HG03469 (cell line): ENCODE data around the gene TCEA2.

Experiments used
- ATAC-seq: cut with Tn5 transposase; IDR thresholded peaks from one replicate; pipeline ENCODE4 v1.9.1; 2021; ENCODE audit warnings: mild to moderate bottlenecking, moderate library complexity, moderate number of reproducible peaks; ENCODE audit not compliant: unreplicated experiment

Gene TCEA2

DNA sequence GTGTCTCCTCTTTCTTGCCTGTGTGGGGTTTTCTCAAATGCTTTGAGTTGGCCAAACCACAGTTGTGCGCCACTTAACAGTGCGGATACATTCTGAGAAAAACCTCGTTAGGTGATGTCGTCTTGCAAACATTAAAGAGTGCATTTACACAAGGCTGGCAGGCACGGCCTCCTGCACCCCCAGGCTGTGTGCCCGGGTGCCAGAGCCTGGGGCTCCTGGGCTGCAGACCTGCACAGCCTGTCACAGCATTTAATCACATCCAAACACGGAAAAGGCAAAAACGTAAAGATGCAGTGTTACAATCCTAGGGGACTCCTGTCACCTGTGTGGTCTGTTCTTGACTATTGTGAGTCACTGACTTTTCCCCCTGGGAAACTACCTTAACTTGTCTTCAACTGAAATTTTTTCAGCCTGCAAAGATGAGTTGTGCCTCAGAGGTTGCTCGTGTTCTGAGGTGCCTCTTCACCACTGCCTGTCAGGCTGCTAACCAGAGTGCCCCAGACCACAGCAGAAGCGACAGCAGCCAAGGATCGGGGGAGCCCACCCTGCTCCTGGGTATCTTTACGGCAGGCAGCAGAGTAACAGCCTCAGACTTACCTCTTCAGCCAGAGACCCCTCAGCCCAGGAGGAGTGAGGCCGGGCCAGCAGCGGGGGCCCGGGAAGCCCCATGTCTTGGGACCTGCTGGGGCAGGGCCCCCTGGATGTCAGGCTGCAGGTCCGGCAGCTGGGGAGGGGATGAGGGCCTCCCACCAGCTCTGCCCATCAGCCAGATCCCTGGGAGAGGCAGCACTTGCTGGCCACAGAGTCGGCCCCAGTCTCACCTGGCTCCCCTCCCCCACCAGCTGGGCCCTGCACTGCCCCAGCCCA, 27.7 kb upstream of the TCEA2 start:
- ATAC-seq, result no peak

DNA sequence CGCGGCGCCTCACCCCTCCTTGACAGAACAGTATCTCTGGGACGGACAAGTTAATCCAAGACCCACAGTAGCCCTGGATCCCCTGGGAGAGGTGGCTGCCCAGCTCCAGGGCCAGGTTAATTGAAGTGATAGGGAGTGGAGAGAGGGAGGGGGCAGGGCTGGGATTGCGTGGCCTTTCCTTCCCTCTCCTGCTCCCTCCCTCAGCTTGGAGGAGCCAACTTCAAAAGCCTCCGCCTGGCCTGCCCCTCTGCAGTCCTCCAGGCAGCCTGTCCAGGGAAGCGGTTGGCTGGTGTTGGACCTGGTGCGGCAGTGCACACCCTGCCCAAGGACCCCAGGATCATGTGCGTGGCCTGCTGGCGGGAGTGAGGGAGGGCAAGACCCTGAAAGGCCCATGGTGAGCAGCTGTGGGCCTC, 27.1 kb upstream of the TCEA2 start, which contains the start of gene C20orf204:
TSS of gene C20orf204 (plus strand) at position 250 of the 413 bp plus-strand sequence. CDS start at position 392, 142 bp downstream.
- ATAC-seq, result no peak

DNA sequence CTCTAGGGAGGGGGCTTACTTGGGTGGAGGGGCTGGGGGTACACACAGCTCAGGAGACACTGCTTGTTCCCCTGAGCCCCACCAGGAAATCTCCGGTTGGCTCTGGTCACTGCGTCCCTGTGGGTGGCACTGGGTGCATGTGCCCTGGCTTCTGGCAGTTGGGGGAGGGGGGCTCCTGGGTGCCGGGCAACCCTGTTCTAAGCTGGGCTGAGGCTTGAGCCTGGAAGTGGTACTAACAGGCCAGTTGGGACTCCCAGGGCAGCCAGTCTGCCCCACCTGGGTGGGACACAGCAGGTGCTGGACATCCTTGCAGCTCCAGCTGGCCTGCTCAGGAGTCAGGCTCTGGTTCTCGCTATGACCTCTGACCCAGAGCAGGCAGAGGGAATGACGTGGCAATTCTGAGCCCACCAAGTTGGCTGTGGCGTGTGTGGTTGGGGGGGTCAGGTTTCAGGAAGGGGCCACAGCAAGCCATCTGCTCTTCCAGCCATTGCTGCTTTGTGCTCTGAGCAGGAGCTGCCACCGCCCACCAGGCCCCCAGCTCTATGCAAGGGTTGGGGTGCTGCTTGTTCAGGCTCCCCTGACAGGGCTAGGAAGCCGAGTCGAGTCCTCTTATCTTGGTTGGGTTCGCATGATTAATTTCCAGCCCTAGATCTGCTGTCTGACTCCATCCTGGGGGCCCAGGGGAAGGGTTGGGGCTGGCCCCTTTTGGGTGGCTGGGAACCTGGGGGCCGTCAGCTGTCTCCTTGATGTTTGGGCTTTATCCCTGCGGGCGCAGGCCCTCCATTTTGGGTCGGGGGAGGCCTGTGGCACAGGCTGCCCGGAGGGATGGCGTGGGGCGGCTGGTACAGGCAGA, 26.4 kb upstream of the TCEA2 start:
- ATAC-seq, result no peak

DNA sequence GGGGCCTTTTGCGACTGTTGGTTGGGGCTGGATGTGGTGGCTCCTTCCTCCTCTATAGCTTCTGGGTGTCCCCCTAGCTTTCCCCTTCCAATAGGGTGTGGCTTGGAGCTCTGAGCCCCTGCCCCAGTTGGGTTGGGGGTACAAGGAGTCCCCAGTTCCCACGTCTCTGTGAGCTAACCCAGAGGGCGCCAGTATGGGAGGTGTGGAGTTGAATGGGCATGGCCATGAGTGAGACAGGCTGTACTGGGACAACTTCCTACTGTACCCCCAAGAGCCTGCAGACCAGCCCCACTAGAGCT, 25.9 kb upstream of the TCEA2 start:
- no peak for ATAC-seq

DNA sequence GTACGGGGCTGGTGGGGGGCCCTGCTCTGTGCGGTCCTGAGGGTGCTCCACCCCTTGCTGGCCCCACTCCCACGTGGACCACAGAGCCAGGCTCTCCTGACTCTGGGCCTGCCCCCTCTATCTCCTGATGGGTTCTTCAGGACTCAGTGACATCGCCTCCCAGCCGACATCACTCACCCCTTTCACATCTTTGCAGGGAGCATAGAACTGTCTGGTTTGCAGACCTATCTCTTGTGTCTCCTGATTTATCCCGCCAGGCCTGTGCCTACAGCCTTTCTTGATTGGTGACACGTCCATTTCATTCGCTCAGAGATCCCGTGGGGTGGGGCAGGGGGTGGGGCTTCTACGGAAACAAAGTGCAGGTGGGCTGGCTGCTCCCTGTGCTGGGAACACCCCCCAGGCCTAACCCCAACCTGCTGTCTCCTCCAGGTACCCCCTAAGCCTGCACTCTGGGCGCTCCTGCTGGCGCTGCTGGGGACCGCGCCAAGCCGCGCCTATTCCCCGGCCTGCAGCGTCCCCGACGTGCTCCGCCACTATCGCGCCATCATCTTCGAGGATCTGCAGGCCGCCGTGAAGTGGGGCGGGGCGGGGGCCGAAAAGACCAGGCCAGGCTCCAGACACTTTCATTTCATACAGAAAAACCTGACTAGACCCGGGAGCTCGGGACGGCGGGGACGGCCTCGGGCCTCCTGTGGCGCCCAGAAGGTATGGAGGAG, 25.3 kb upstream of the TCEA2 start:
- ATAC-seq, result no peak

DNA sequence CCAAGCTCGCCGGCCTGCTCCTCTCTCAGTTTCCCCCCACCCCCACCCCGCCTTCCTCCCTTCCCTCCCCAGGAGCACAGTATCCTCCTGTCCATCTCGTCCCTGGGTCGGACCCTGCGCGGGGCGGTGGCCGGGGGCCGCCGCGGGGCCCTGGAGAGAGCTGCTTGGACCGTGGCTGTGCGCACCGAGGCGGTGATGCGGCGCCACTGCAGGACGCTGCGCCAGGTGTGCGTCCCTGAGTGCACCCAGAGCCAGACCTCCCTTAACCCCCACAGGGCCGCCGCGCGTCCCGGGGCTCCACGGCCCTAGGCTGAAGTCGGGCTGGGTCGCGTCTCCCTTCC, 24.8 kb upstream of the TCEA2 start:
- ATAC-seq, result no peak

DNA sequence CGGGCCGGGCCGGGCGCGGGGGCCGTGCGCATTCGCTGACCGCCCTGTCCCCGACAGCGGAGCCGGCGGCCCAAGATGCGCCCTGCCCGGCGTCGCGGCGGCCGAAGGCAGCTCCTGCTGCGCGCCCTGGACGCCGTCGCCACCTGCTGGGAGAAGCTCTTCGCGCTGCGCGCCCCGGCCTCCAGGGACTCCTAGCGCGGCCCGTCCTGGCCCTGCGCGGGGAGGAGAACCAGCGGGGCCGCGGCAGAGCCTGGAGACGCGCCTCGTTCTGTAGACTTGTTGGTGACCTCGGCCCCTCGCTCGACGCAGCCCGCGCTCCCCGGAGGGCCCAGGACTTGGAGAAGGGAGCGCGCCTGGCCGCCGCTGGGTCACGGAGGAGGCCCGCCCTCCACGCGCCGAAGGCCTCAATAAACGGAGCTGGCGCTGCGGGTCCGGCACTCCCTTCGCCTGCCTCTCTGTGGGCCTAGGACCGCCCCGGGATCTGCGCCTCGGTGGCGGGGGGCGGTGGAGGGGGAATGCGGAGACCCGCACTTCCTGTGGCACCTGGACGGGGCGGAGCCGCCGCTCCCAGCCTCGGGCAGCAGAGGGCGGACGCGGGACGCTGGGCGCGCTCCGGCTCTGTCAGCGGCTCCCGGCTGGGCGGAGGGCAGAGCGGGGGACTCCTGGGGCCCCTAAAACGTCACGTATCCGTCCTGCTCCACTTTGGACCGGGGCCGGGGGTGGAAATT, 24.3 kb upstream of the TCEA2 start:
- ATAC-seq, result peak; percentile 27

DNA sequence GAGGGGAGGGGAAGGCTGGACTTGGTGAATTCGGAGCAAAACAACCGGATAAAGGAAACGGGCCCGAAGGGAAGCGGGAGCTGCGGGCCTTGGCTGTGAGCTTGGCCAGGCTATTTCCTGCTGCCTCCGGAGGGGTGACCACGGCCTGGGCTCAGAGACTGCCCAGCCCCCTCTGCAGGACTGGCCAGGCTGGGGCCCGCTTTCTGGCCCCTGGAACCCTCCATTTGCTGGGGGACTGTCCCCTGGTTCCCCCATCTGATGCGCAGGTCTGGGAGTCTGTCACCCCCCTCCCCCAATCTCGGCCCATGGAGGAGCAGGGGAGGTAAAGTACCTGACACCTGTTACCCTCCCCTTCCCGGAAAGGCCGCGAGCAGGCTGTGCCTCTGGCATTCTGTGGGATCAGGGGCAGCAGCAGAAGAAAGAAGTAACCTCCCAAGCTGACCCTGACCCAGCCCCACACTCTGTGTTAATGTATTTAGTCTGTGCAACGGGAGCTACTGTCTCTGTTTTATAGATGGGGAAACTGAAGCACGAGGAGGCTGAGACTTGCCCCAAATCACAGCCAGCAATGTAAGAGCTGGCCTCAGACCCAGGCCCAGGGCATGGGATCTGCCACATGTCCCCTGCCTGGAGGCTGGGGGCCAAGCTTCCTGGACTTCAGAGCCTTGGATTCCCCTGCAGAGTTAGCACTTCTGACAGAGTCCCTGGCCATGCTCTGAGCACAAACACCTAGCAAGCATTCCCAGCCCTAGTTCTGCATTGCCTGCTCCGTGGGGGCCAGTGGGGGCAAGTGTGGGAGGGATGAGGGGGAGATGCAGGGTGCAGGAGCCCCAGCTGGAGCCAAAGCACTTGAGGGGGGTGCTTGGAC, 23.5 kb upstream of the TCEA2 start:
- ATAC-seq, result no peak

DNA sequence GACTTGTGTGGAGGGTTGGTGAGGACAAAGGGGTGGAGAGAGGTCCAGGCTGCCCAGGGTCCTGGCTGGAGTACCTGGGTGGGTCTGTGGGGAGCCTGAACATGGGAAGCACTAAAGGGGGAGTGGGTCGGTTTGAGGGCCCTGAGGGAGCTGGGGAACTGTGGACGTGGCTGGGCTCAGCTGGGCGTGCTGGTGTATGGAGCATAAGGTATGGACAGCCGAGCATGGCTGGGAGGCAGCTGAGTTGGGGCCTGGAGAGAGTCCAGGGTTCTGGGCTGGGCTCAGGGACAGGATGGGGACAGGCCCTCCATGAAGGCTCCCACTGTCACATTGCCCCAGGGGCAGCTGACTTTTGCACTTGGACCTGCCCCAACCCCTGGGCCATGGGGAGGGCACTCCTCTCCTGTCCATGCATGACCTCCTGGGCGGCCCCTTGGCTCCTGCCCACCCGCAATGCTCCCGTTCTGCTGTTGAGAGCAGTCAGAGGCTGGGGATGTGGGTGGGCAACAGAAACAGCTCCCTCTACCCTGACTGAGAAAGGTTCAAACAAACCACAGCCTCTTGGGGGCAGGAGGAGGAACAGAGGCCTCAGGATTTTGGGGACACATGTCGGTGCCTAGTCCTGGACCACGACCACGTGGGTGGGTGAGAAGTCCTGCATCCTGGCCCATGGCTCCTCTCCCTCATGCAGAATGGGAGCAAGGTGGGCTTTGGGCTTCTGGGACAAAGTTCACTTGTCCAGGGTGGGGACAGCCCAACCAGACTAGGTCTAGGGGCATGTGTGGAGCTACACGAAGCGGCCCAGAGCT, 22.6 kb upstream of the TCEA2 start:
- ATAC-seq, result no peak

DNA sequence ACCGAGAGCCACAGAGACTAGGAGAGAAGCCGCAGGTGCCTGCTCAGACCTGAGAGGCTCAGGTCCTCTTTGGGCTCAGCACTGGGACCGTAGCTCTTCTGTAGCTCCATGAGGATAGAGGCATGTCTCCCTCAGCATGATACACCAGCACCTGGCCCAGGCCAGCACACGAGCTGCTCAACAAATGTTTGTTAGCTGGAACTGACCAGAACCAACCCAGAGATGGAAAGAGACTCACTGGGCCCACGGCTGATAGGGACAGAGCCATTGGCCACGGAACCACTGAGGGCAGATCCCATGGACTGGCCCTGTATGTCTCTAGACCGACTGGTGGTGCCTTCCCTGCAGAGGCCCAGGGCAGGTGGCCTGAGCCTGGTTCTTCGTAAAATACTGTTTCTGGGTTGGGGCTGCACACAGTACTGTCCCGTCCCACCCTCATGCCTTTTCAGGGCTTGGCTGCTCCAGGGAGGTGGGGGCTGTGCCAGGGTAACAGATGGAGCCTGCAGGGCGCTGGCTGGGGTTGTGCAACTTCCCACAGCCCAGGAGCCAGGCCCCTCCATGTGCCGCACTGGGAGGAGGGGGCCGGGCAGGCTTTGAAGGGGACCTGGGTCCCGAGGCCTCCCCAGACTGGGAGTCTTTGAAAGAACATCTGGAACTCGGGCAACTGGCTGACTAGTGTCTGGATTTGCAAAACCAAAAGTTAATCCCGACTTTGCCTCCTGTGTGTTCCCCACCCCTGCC, 21.8 kb upstream of the TCEA2 start:
- ATAC-seq, result no peak

DNA sequence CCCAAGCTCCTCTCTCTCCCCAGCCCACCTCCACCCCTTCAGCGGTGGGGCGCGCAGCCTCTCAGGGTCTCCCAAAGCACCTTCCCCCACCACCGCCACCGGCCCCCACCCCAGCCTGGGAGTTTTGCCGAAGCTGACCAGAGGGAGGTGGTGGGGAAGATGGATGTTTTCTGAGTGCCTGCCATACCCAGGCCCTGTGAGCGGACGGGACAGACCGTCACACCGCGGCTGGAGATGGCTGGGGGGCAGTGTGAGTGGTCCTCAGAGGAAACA, 21.3 kb upstream of the TCEA2 start:
- ATAC-seq, result no peak

DNA sequence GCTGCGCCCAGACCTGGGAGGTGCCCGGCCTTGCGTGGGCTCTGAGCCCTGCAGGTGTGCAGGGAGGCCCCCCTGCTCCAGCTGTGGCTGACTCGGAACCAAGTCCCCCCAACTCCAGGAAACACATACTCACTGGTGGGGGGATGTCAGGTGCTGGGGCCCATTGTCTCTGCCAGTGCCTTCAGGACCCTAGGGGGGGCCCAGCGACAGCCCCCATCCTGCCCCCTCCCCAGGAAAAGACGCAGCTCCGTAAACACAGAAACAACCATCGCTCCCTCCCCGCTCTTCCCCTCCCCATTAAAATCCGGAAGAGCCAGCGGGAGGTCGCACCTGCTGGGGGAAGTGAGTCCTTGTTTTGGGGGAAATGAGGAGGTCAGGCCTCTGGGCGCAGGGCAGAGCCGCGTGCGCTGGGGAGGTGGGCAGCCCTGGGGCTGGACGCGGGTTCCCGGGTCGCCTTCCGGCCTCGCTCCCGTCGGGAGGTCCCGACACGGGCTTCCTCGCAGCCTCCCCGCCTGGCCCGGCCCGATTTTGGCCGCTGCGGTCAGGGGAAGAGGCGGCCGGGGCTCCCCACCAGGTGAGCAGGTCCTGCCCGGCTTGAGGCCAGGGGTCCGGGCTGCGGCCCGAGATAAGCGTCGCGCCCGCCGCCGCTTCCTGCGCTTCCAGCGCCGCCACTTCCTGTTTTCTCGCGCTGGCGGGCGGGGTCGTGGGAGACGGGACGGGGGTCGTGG, 20.8 kb upstream of the TCEA2 start:
- no peak for ATAC-seq

DNA sequence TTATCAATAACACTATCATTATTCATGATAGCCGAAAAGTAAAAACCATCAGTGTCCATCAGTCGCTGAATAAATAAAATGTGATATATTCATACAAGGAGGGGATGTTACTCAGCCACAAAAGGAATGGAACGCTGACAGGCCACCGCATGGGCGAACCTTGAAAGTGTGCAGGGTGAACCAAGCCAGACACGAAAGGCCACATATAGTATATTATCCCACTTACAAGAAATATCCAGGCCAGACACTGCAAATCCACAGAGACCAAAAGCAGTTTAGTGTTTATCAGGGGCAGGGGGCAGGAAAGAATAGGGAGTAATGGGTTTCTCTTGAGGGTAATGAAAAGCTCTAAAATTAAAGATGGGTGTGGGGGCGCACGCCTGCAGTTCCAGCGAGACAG, 19.2 kb upstream of the TCEA2 start:
- ATAC-seq, result no peak

DNA sequence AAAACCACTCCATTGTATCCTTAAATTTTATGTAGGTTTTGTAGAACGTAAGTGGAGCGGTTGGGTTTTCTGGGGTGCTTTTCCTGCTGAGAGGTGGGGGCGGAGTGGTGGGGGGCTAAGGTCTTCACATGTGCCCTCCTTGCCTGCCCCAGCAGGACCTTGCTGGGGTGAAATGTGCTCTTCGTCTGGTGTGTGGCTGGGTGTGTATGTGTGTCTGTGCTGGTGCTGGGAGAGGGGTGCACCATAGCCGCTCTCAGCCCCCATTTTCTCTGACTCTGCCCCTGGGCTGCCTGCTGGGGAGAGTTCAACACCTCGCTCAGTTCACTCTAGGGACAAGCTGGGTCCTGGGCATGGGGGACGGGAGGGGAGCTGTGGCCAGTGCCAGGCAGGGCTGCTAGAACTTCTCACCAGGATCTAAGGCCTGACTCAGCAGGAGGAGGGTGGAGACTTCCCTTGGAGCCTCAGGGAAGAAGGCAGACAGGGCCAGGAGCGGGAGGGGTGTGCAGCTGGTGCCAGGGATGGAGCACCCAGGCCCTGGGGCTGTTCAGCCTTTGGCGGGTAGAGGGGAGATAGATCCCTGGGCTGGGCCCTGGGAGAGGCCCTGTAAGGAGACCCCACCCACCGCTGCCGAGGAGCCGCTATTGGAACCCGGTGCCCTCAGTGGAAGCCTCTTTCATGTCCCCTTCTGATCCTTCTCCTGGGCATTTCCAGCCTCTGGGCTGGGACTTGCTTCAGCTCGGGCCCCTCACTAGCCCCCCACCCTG, 18.3 kb upstream of the TCEA2 start:
- ATAC-seq, result no peak

DNA sequence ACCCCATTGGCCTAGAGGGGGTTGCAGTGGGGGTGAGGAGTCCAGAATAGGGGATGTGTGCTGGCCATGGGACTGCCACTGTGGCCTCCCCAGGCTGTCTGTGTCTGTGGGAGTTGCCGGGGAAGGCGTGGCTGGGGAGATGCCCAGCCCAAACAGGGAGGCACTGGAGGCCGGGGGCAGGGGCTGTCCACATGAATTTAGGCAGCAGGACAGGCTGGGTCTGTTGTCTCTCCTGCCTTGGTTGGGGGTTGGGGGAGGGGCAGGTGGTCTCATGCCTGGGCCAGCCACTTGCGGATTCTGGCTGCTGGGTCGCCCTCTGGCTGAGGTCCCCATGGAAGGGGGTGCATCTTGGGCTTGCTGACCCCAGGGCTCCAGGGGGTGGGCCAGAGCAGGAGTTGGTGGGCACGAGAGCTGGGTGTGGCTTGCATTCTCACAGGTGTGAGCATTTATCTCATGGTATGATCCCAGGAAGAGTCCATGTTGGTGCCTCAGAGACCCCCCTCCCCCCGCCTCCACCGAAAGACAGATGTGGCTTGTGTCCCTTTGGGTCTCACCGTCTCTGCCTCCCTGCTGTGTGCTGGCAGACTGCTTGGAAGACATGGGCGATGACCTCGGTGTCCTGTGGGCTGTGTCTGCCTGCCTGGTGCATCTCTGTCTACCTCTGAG, 17.5 kb upstream of the TCEA2 start:
- ATAC-seq, result no peak

DNA sequence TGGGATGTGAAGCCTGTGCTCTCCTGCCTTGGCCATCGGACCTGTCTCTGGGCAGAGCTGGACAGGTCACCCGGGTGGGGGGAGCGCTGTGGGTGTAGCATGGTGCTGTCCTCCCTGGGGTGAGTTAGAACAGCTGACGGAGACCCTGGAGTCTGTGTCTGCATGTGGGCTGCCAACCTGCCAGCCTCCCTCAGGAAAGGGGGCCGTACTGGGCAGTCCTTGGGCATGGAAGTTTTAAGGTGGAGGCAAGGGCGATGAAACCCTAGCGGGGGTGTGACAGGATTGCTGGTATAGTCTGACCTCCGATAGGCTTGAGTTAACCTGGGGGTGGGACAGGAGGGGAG, 16.0 kb upstream of the TCEA2 start:
- ATAC-seq, result no peak

DNA sequence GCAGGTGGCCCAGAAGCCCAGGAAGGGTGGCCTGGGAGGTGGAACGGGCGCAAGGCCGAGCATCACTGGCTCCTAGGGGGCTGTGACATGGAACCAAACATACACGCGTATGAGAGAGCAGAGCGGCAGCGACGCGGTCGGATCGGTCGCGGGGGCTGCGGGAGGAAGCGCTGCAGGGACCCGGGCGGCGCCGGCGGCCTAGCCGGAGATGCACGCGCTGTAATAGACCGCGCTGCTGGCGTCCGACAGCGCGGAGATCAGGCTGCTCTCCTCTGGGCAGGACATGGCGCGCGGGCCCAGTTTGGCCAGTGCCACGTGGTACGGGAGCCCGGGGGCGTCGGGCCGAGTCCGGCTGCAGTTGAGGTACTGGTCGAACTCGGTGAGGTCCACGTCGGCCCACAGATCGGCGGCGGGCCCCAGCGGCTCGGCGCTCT, 15.0 kb upstream of the TCEA2 start:
- no peak for ATAC-seq
